NCI-H146 treated with DMSO at 0.1 percent for 48 hours (cell line): ENCODE measurements around the gene HTR4.
"Not testable (repeated sequence)": the region's sequence is repeated elsewhere in the genome, so short reads cannot be mapped to it uniquely, and the experiment has no call there.

Source experiments
- DNase-seq: peaks from one replicate; lab custom pipeline; 2025; ENCODE audit not compliant: unreplicated experiment; lab: John Stamatoyannopoulos, UW

Gene HTR4

GRCh38 chr5:148540647-148541046, 113.7 kb downstream of the HTR4 start:
- no peak for DNase-seq

- no peak for DNase-seq
Measured at GRCh38 chr5:148539851-148540250, 114.5 kb downstream of the HTR4 start.

- DNase-seq: no peak
Measured at GRCh38 chr5:148535190-148535589, 119.1 kb downstream of the HTR4 start.

GRCh38 chr5:148532969-148533670, 121.2 kb downstream of the HTR4 start:
- no peak for DNase-seq

- DNase-seq: not testable (repeated sequence)
Measured at GRCh38 chr5:148529450-148529849, 124.9 kb downstream of the HTR4 start.

- DNase-seq: no peak
Measured at GRCh38 chr5:148524721-148525120, 129.6 kb downstream of the HTR4 start.

GRCh38 chr5:148523139-148523538, 131.2 kb downstream of the HTR4 start:
- DNase-seq: no peak

- no peak for DNase-seq
Measured at GRCh38 chr5:148515460-148515859, 138.9 kb downstream of the HTR4 start.

GRCh38 chr5:148514344-148514743, 140.0 kb downstream of the HTR4 start:
- DNase-seq: no peak

GRCh38 chr5:148512498-148512897, 141.8 kb downstream of the HTR4 start:
- no peak for DNase-seq

- DNase-seq: no peak
Measured at GRCh38 chr5:148511810-148512347, 142.4 kb downstream of the HTR4 start.

- no peak for DNase-seq
Measured at GRCh38 chr5:148509893-148510292, 144.4 kb downstream of the HTR4 start.

- DNase-seq: no peak
Measured at GRCh38 chr5:148507648-148508047, 146.7 kb downstream of the HTR4 start.

GRCh38 chr5:148499452-148499851, 154.9 kb downstream of the HTR4 start:
- no peak for DNase-seq

- DNase-seq: no peak
Measured at GRCh38 chr5:148497757-148498156, 156.6 kb downstream of the HTR4 start.

GRCh38 chr5:148492351-148492750, 162.0 kb downstream of the HTR4 start:
- DNase-seq: no peak

- no peak for DNase-seq
Measured at GRCh38 chr5:148491793-148492184, 162.5 kb downstream of the HTR4 start.

- no peak for DNase-seq
Measured at GRCh38 chr5:148491015-148491792, 163.1 kb downstream of the HTR4 start.

GRCh38 chr5:148488757-148489156, 165.6 kb downstream of the HTR4 start:
- DNase-seq: no peak

GRCh38 chr5:148486456-148486855, 167.9 kb downstream of the HTR4 start:
- DNase-seq: no peak

- no peak for DNase-seq
Measured at GRCh38 chr5:148484651-148485050, 169.7 kb downstream of the HTR4 start.

- no peak for DNase-seq
Measured at GRCh38 chr5:148483750-148484149, 170.6 kb downstream of the HTR4 start.
